Transverse colon (tissue), 3 donors: ENCODE results near the gene GMDS.

ENCODE experiments used
- CTCF ChIP-seq, 5 experiments: fragments of 200-600 bp in 3 of 5; fragments of 450-650 bp in 2 of 5; sonication (generic) in 3 of 5; IDR thresholded peaks; 1 replicate in 2 of 5; 2 replicates in 3 of 5; pipeline ENCODE4 v1.5.1; 2016 to 2017; ENCODE audit warnings: antibody characterized with exemption in 5 of 5, inconsistent platforms in 3 of 5, mild to moderate bottlenecking in 2 of 5, moderate library complexity in 1 of 5
- POLR2A ChIP-seq: fragments of 450-650 bp; IDR thresholded peaks from one replicate; pipeline ENCODE4 v1.6.1; 2016; ENCODE audit warnings: antibody characterized with exemption, mild to moderate bottlenecking, moderate library complexity

GRCh38 chr6:1903780-1904465 lies 341.5 kb downstream of the GMDS start:
- TF ChIP-seq CTCF (IDR thresholded peaks at IDR 0.05) (no peak), POLR2A (no peak)
